ENCODE results near the gene TMEM176B. TPM values are rescaled to one million over a fixed set of nuclear protein-coding genes. Genes with fewer than 3 reads are reported as not detected.

TMEM176B gene
- total RNA-seq, 3 donors from 2014 or later (not counting 1 experiment from before 2014, with no cell fraction given) = 4.0 TPM; not detected in 2

GRCh38 chr7:150766334-150766709 is 33.8 kb downstream of the TMEM176B start:
- Histone ChIP-seq H3K4me1 (ENCODE audit: control insufficient read depth, insufficient read depth, low read length) (no peaks in the 10 kb centered on the region), H3K27ac (ENCODE audit: low read length) (no peak overlapping the region), H3K27me3 (ENCODE audit: control insufficient read depth, insufficient read depth, low read length) (no peaks in the 10 kb centered on the region), H3K9me3 (ENCODE audit: control insufficient read depth, insufficient read depth, low read length) (no peaks in the 10 kb centered on the region), H3K4me3 (ENCODE audit: low read length) (no peak overlapping the region), H3K36me3 (ENCODE audit: control insufficient read depth, insufficient read depth, low read length) (no peaks in the 10 kb centered on the region)
- no peak for TF ChIP-seq CTCF (IDR thresholded peaks at IDR 0.05)
- intact Hi-C loops (cut with micrococcal nuclease) = no loop called here
- DNase-seq = no peak
- H3K27ac Mint-ChIP-seq = no peak overlapping the region
- no peak overlapping the region for H3K4me3 Mint-ChIP-seq
- H3K27me3 Mint-ChIP-seq (ENCODE audit: low read depth in 2 of 2) = peaks cover 0 to 8% of the 10 kb centered on the region in 2 donors
- peaks cover 6% of the 10 kb centered on the region for H3K36me3 Mint-ChIP-seq
- no peak for ATAC-seq
- H3K9me3 Mint-ChIP-seq = no peaks in the 10 kb centered on the region
- H3K4me1 Mint-ChIP-seq = no peaks in the 10 kb centered on the region

- ATAC-seq (no peak), DNase-seq (no peak)
- Histone ChIP-seq H3K9me3 (ENCODE audit: control insufficient read depth, insufficient read depth, low read length) (no peaks in the 10 kb centered on the region), H3K36me3 (ENCODE audit: control insufficient read depth, insufficient read depth, low read length) (no peaks in the 10 kb centered on the region), H3K4me1 (ENCODE audit: control insufficient read depth, insufficient read depth, low read length) (peaks cover 17% of the 10 kb centered on the region), H3K4me3 (ENCODE audit: low read length) (no peak overlapping the region), H3K27ac (ENCODE audit: low read length) (no peak overlapping the region), H3K27me3 (ENCODE audit: control insufficient read depth, insufficient read depth, low read length) (no peaks in the 10 kb centered on the region)
- intact Hi-C loops (cut with micrococcal nuclease) = loop anchor here (5.0 kb wide), 3 partner anchors 127 to 402 kb away; partner anchors contain the start of genes GIMAP4 and GIMAP6
- no peaks in the 10 kb centered on the region for H3K27me3 Mint-ChIP-seq (ENCODE audit: low read depth in 2 of 2)
- H3K4me3 Mint-ChIP-seq = no peak overlapping the region
- TF ChIP-seq CTCF (IDR thresholded peaks at IDR 0.05) = no peak
- 92% methylated on average over 1 of the region's 1 CpG for WGBS (ENCODE audit: insufficient coverage)
- no peak overlapping the region for H3K27ac Mint-ChIP-seq
- peaks cover 23 to 24% of the 10 kb centered on the region in 2 donors for H3K4me1 Mint-ChIP-seq
- H3K9me3 Mint-ChIP-seq = peaks cover 0 to 3% of the 10 kb centered on the region in 2 donors
- H3K36me3 Mint-ChIP-seq = peaks cover 8% of the 10 kb centered on the region
These were observed 40.7 kb downstream of the TMEM176B start for GRCh38 chr7:150759479-150759878.

GRCh38 chr7:150756858-150757257 is 43.3 kb downstream of the TMEM176B start:
- Mint-ChIP-seq H3K4me1 (peaks cover 31 to 42% of the 10 kb centered on the region in 2 donors), H3K36me3 (peaks cover 8% of the 10 kb centered on the region), H3K9me3 (peaks cover 2 to 5% of the 10 kb centered on the region in 2 donors), H3K27ac (peak overlapping the region; percentile 87 to 89), H3K4me3 (peak overlapping the region; percentile 63), H3K27me3 (ENCODE audit: low read depth in 2 of 2) (no peaks in the 10 kb centered on the region)
- no peaks in the 10 kb centered on the region for H3K36me3 ChIP-seq (ENCODE audit: control insufficient read depth, insufficient read depth, low read length)
- no peak overlapping the region for H3K4me3 ChIP-seq (ENCODE audit: low read length)
- peak overlapping the region; percentile 25 for H3K27ac ChIP-seq (ENCODE audit: low read length)
- DNase-seq (peak in 1 of 2 donors; percentile 84), ATAC-seq (peak; percentile 28 to 69 (median 62))
- peak; percentile 68 for TF ChIP-seq CTCF (IDR thresholded peaks at IDR 0.05)
- no peaks in the 10 kb centered on the region for H3K9me3 ChIP-seq (ENCODE audit: control insufficient read depth, insufficient read depth, low read length)
- H3K4me1 ChIP-seq (ENCODE audit: control insufficient read depth, insufficient read depth, low read length) = peaks cover 33% of the 10 kb centered on the region
- intact Hi-C loops (cut with micrococcal nuclease) = loop anchor here (1.0 to 5.0 kb wide), 6 partner anchors 18 to 400 kb away; partner anchors contain the start of genes GIMAP4 and GIMAP6
- no peaks in the 10 kb centered on the region for H3K27me3 ChIP-seq (ENCODE audit: control insufficient read depth, insufficient read depth, low read length)
- 50% methylated on average over 1 of the region's 1 CpG for WGBS (ENCODE audit: insufficient coverage)

GRCh38 chr7:150756166-150756565 is 44.0 kb downstream of the TMEM176B start:
- H3K27ac Mint-ChIP-seq = peak overlapping the region; percentile 87 to 89
- peak overlapping the region; percentile 78 for H3K27ac ChIP-seq (ENCODE audit: low read length)
- peak overlapping the region; percentile 63 for H3K4me3 Mint-ChIP-seq
- H3K36me3 ChIP-seq (ENCODE audit: control insufficient read depth, insufficient read depth, low read length) = no peaks in the 10 kb centered on the region
- no peaks in the 10 kb centered on the region for H3K27me3 Mint-ChIP-seq (ENCODE audit: low read depth in 2 of 2)
- peaks cover 31 to 42% of the 10 kb centered on the region in 2 donors for H3K4me1 Mint-ChIP-seq
- WGBS (ENCODE audit: insufficient coverage) = 63% methylated on average over 3 of the region's 3 CpGs
- H3K4me3 ChIP-seq (ENCODE audit: low read length) = no peak overlapping the region
- peaks cover 33% of the 10 kb centered on the region for H3K4me1 ChIP-seq (ENCODE audit: control insufficient read depth, insufficient read depth, low read length)
- intact Hi-C loops (cut with micrococcal nuclease) = loop anchor here (1.0 to 5.0 kb wide), 5 partner anchors 17 to 399 kb away; partner anchors contain the start of genes GIMAP4 and GIMAP6
- TF ChIP-seq CTCF (IDR thresholded peaks at IDR 0.05) = no peak
- no peaks in the 10 kb centered on the region for H3K9me3 ChIP-seq (ENCODE audit: control insufficient read depth, insufficient read depth, low read length)
- no peaks in the 10 kb centered on the region for H3K27me3 ChIP-seq (ENCODE audit: control insufficient read depth, insufficient read depth, low read length)
- peaks cover 1% of the 10 kb centered on the region for H3K36me3 Mint-ChIP-seq
- ATAC-seq = no peak
- peaks cover 2 to 5% of the 10 kb centered on the region in 2 donors for H3K9me3 Mint-ChIP-seq
- peak in 1 of 2 donors; percentile 61 for DNase-seq
